GM12878 (cell line): ENCODE measurements around the gene CUL1. TPM values are rescaled to one million over a fixed set of nuclear protein-coding genes. Genes with fewer than 3 reads are reported as not detected.

Experiments used
- ATAC-seq: fragments of 200-7000 bp; cut with Tn5 transposase; 3 replicates; pipeline ENCODE4 v1.9.1; 2020; ENCODE audit warnings: mild to moderate bottlenecking, moderate library complexity
- BruUV-seq: library from RNA; stranded (reverse); fragments of 400-500 nt; replicated peaks from 2 replicates; lab custom pipeline; 2021; lab: Mats Ljungman, UMichigan
- CTCF ChIA-PET: fragments of 300-600 bp; sonication (Branson Sonifier 250); formaldehyde crosslinking; extraction: SDS; loops from one replicate; lab custom pipeline; 2021; ENCODE audit warnings: inconsistent platforms; lab: Yijun Ruan, JAX
- POLR2A ChIA-PET: fragments of 350-600 bp; formaldehyde crosslinking; extraction: SDS; loops from one replicate; lab custom pipeline; 2021; ENCODE audit warnings: inconsistent platforms; lab: Charles Lee
- RAD21 ChIA-PET: fragments of 300-600 bp; sonication (Branson Sonifier 250); formaldehyde crosslinking; loops from one replicate; lab custom pipeline; 2023; ENCODE audit warnings: antibody characterized with exemption; ENCODE audit not compliant: unreplicated experiment; lab: Charles Lee
- SMC1A ChIA-PET: fragments of 300-600 bp; sonication (Branson Sonifier 250); formaldehyde crosslinking; loops from one replicate; lab custom pipeline; 2023; ENCODE audit not compliant: unreplicated experiment, uncharacterized antibody; lab: Charles Lee
- DNase-seq: peaks from one replicate; pipeline ENCODE4 v3.0.0-alpha.2; 2011; ENCODE audit warnings: low read depth, low spot score
- FAIRE-seq: peaks from 3 replicates; lab custom pipeline; 2011; peaks lifted over from hg19 to GRCh38; lab: Jason Lieb, UNC
- H2AFZ ChIP-seq: 2 replicates; pipeline ENCODE4 v1.6.0; 2011; ENCODE audit warnings: low read depth, low read length, control low read depth; ENCODE audit not compliant: control insufficient read depth
- H3K27ac ChIP-seq: 2 replicates; pipeline ENCODE4 v1.5.1; 2011; ENCODE audit warnings: control low read depth; ENCODE audit not compliant: control insufficient read depth, insufficient read depth
- H3K27me3 ChIP-seq, 2 experiments: replicated peaks in 1 of 2; 2 replicates each; pipeline versions ENCODE4 v1.6.0 to v1.6.1; 2011; ENCODE audit warnings: low read length in 1 of 2; ENCODE audit not compliant: control insufficient read depth in 2 of 2, insufficient read depth in 2 of 2
- H3K36me3 ChIP-seq, 2 experiments: 2 replicates each; pipeline ENCODE4 v1.5.1; 2011; ENCODE audit warnings: low read length in 1 of 2; ENCODE audit not compliant: control insufficient read depth in 2 of 2, insufficient read depth in 2 of 2
- H3K4me1 ChIP-seq: 2 replicates; pipeline ENCODE4 v1.6.1; 2011; ENCODE audit warnings: mild to moderate bottlenecking, low read length, moderate library complexity, mixed read lengths; ENCODE audit not compliant: control insufficient read depth, insufficient read depth
- H3K4me2 ChIP-seq: 2 replicates; pipeline ENCODE4 v1.6.0; 2011; ENCODE audit warnings: control low read depth; ENCODE audit not compliant: control insufficient read depth, insufficient read depth
- H3K4me3 ChIP-seq: fragments of 200-600 bp; sonication (generic); 2 replicates; pipeline ENCODE4 v1.5.1; 2016
- H3K79me2 ChIP-seq: 2 replicates; pipeline ENCODE4 v1.6.0; 2011; ENCODE audit warnings: low read length; ENCODE audit not compliant: control insufficient read depth, insufficient read depth
- H3K9ac ChIP-seq: 2 replicates; pipeline ENCODE4 v1.8.0; 2011; ENCODE audit warnings: low read length, control low read depth, mixed read lengths; ENCODE audit not compliant: control insufficient read depth, insufficient read depth
- H3K9me3 ChIP-seq: replicated peaks from 3 replicates; pipeline ENCODE4 v1.5.1; 2011; ENCODE audit warnings: mild to moderate bottlenecking, low read length; ENCODE audit not compliant: control insufficient read depth, insufficient read depth
- H4K20me1 ChIP-seq: 2 replicates; pipeline ENCODE4 v1.6.0; 2011; ENCODE audit not compliant: control insufficient read depth, insufficient read depth
- BCLAF1 ChIP-seq: fragments of 450-650 bp; IDR thresholded peaks from 2 replicates; pipeline ENCODE4 v1.6.1; 2017; ENCODE audit warnings: antibody characterized with exemption, mild to moderate bottlenecking, moderate library complexity
- ETV6 ChIP-seq, 2 experiments: fragments of 450-650 bp in 1 of 2; IDR thresholded peaks in 1 of 2; conservative IDR thresholded peaks in 1 of 2; 2 replicates each; pipeline ENCODE4 v1.6.1; 2014; ENCODE audit warnings: antibody characterized with exemption in 1 of 2, borderline replicate concordance in 1 of 2, low read depth in 1 of 2, mild to moderate bottlenecking in 1 of 2, moderate library complexity in 1 of 2
- HDAC6 ChIP-seq: fragments of 200-600 bp; sonication (generic); IDR thresholded peaks from one replicate; pipeline ENCODE4 v1.8.0; 2017; ENCODE audit warnings: antibody characterized with exemption; ENCODE audit not compliant: unreplicated experiment
- NR2C1 ChIP-seq: fragments of 450-650 bp; IDR thresholded peaks from 2 replicates; pipeline ENCODE4 v1.6.1; 2017; ENCODE audit warnings: antibody characterized with exemption, mild to moderate bottlenecking, moderate library complexity
- SREBF1 ChIP-seq: IDR thresholded peaks from 2 replicates; pipeline ENCODE4 v1.6.1; 2012; ENCODE audit warnings: mild to moderate bottlenecking, low read length
- TAF1 ChIP-seq: IDR thresholded peaks from 2 replicates; pipeline ENCODE4 v1.6.1; 2011; ENCODE audit warnings: mild to moderate bottlenecking, low read depth, low read length, borderline replicate concordance
- WRNIP1 ChIP-seq: IDR thresholded peaks from 2 replicates; pipeline ENCODE4 v1.6.1; 2011; ENCODE audit warnings: low read depth, low read length, improper control_type of control experiment, borderline replicate concordance
- ZBED1 ChIP-seq: IDR thresholded peaks from 2 replicates; pipeline ENCODE4 v1.6.1; 2016; ENCODE audit warnings: borderline replicate concordance
- ZBTB40 ChIP-seq: fragments of 450-650 bp; IDR thresholded peaks from 2 replicates; pipeline ENCODE4 v1.6.1; 2016; ENCODE audit warnings: mild to moderate bottlenecking, moderate library complexity, borderline replicate concordance
- ZNF24 ChIP-seq: fragments of 450-650 bp; IDR thresholded peaks from 2 replicates; pipeline ENCODE4 v1.6.1; 2017; ENCODE audit warnings: antibody characterized with exemption, mild to moderate bottlenecking
- ZNF384 ChIP-seq: IDR thresholded peaks from 2 replicates; pipeline ENCODE4 v1.6.1; 2012; ENCODE audit warnings: low read depth, mild to moderate bottlenecking, low read length, improper control_type of control experiment, borderline replicate concordance
- WGBS: methylation state at CpG from one replicate; pipeline ENCODE4 v1.1.6; 2016; ENCODE audit warnings: low lambda C conversion rate; ENCODE audit not compliant: insufficient replicate concordance, insufficient coverage; ENCODE audit errors: missing lambda C conversion rate; 5-methylcytosine and 5-hydroxymethylcytosine counted together
- in situ Hi-C: fragments of 300-500 bp; cut with MboI; formaldehyde crosslinking; loops from 9 replicates; pipeline ENCODE4 v1.14.3; 2018; ENCODE audit warnings: mixed read lengths
- intact Hi-C: fragments of 100-400 bp; cut with micrococcal nuclease; formaldehyde crosslinking; loops from one replicate; pipeline ENCODE4 v1.14.2; 2022; ENCODE audit not compliant: unreplicated experiment
- polyA plus RNA-seq, 11 experiments: library from polyadenylated mRNA; depleted of rRNA in 4 of 11; unstranded in 6 of 11; stranded (reverse) in 5 of 11; fragments of >200 nt; fragmentation: Nextera tagmentation in 4 of 11; fragmentation: Illumina TruSeq in 1 of 11; extraction: Ambion mirVana in 4 of 11; extraction: Trizol in 1 of 11; gene quantifications; 1 replicate in 1 of 11; 2 replicates in 10 of 11; pipeline versions ENCODE4 v1.2.1 to v1.2.3, GENCODE V29; 2011 to 2016; ENCODE audit warnings: inconsistent platforms in 2 of 11, missing spikeins in 2 of 11, low read depth in 1 of 11
- total RNA-seq, 4 experiments: library from RNA; depleted of rRNA in 3 of 4; stranded (reverse); fragments of >200 nt in 3 of 4; fragmentation: Illumina TruSeq in 1 of 4; extraction: Trizol in 1 of 4; gene quantifications; 2 replicates each; pipeline versions ENCODE4 v1.2.1 to v1.2.3, GENCODE V29; 2013 to 2021

Gene CUL1
- total and polyA plus RNA-seq, 10 of the 15 experiments (the other 5 are each of a cell fraction or from before 2014, with no cell fraction given): 13.3 to 63.9 (median 45.9) TPM

- TF ChIP-seq ZBTB40 (no peak), TAF1 (no peak)
These were observed 140.2 kb downstream of the CUL1 start (continued) for GRCh38 chr7:148838905-148839304.

GRCh38 chr7:148847815-148848734, 149.4 kb downstream of the CUL1 start:
- ChIA-PET CTCF (interaction anchor here (0.6 to 2.7 kb wide), 4 partner anchors 8 to 754 kb away, joined by 3 to 19 read pairs (median 3); no protein-coding TSS in a partner anchor), SMC1A (interaction anchor here (1.5 to 2.0 kb wide), 2 partner anchors 8 to 12 kb away, joined by 3 to 4 read pairs; no protein-coding TSS in a partner anchor), POLR2A (no interaction called here), RAD21 (no interaction called here)
- BruUV-seq: no TSS peak
- H3K27me3 ChIP-seq: no peaks in the 10 kb centered on the region
- no peak overlapping the region for H3K4me2 ChIP-seq
- peaks cover 59% of the 10 kb centered on the region for H3K79me2 ChIP-seq
- intact Hi-C loops: no loop called here
- no peaks in the 10 kb centered on the region for H3K9me3 ChIP-seq
- H3K27ac ChIP-seq: no peak overlapping the region
- DNase-seq (no peak), FAIRE-seq (no peak), ATAC-seq (no peak)
- H3K9ac ChIP-seq: no peak overlapping the region
- H2AFZ ChIP-seq: no peak overlapping the region
- in situ Hi-C loops: no loop called here
- H3K36me3 ChIP-seq: 0 out of 4 replicates have a peak, but pooled peaks cover 0 to 2% of the 10 kb centered on the region in 2 experiments
- no peaks in the 10 kb centered on the region for H4K20me1 ChIP-seq
- no peaks in the 10 kb centered on the region for H3K4me1 ChIP-seq
- no peak overlapping the region for H3K4me3 ChIP-seq
- WGBS: 87% methylated on average over 9 of the region's 9 CpGs
- TF ChIP-seq ETV6 (conservative IDR thresholded peaks at IDR 0.05 in 1 of 2, IDR thresholded peaks at IDR 0.05 in 1 of 2; ENCODE audit: borderline replicate concordance in 1 of 2, low read depth in 1 of 2) (no peak), ZNF24 (no peak), ZBED1 (no peak), HDAC6 (no peak), BCLAF1 (no peak), NR2C1 (no peak), SREBF1 (no peak), ZNF384 (no peak), WRNIP1 (no peak)
